ENCODE results near the gene COX6A2.

- no peak for TF ChIP-seq CTCF (IDR thresholded peaks at IDR 0.05)
- peak in 1 of 4 donors; percentile 15 for TF ChIP-seq POLR2A (IDR thresholded peaks at IDR 0.05)
Observed at GRCh38 chr16:31452631-31453106, 24.5 kb upstream of the COX6A2 start.

Measured in esophagus squamous epithelium (tissue), 4 donors.